GM12891 (cell line): ENCODE results near the gene SF1.

Experiments
- DNase-seq: peaks from one replicate; pipeline ENCODE4 v3.0.0; 2011; ENCODE audit warnings: low spot score; ENCODE audit not compliant: insufficient read length
- FAIRE-seq: peaks from 2 replicates; lab custom pipeline; 2011; peaks lifted over from hg19 to GRCh38; lab: Jason Lieb, UNC
- PAX5 ChIP-seq: IDR thresholded peaks from 2 replicates; pipeline ENCODE4 v1.6.1; 2011; ENCODE audit warnings: low read length, moderate library complexity, mild to moderate bottlenecking; ENCODE audit not compliant: insufficient read depth, severe bottlenecking
- POLR2A ChIP-seq: IDR thresholded peaks from 2 replicates; pipeline ENCODE4 v1.6.1; 2011; ENCODE audit warnings: low read depth, low read length, control low read depth
- POLR2AphosphoS5 ChIP-seq: IDR thresholded peaks from 2 replicates; pipeline ENCODE4 v1.6.1; 2011; ENCODE audit warnings: low read depth, low read length, control low read depth
- POU2F2 ChIP-seq: IDR thresholded peaks from 2 replicates; pipeline ENCODE4 v1.6.1; 2011; ENCODE audit warnings: low read depth, mild to moderate bottlenecking, control low read depth, low read length, moderate library complexity
- SPI1 ChIP-seq: IDR thresholded peaks from 2 replicates; pipeline ENCODE4 v1.6.1; 2011; ENCODE audit warnings: low read depth, low read length, control low read depth
- TAF1 ChIP-seq: IDR thresholded peaks from 2 replicates; pipeline ENCODE4 v1.6.1; 2011; ENCODE audit warnings: low read depth, low read length, control low read depth

Gene SF1

DNA sequence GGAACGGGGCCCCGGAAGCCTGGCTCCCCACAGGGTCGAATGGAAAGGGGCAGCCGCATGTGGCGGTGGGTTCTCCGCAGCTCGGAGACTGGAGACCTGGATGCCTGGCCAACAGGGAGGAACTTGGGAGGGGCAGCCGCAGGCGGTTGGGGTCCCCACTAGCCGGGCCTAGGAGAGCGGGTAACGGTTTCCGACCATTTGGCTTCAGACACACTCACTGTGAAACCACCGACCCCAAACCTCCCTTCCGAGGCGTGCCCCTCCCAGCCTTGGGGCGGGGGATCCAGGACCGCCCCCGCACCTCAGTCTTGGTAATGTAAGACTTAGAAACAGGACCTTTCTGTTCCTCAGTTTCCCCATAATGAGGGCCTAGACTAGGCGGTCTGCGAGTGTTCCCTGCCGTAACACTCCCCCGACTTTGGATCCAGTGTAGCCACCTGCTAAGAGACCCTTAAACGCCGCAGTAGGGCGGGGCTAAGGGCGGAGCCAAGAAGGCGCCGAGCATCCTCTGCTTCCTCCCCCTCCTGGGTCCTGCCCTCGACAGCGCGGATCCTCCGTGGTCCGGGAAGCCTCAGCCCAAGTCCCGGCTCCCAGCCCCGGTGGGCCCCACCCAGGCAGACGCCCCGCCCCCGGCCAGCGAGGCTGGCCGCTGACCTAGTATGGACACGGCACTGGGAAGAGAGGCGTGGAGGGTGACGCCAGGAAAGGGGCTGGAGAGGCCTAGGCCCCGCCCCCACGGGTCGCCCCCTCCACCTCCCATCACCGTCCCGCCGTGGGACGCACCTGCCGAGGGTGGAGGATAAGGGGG, 32.6 kb downstream of the SF1 start:
- peak; percentile 83 for FAIRE-seq
- TF ChIP-seq POU2F2: no peak
- TF ChIP-seq POLR2AphosphoS5: no peak
- TF ChIP-seq SPI1: no peak
- no peak for TF ChIP-seq TAF1

DNA sequence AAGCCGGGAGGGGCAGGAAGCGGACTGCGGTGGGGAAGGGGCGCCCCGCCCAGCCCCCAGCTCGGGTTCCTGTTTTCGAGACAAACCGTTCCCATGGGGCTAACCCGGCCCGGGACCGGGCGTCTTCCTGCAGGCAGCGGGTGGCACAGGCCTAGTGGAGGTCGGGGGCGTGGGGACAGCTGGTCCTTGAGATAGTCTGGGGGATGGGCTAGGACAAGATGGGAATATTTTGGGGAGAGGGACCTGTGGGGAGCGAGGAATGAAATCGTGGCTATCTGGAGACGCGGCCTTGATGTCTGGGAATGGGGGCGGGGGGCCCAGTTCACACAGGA, 33.2 kb downstream of the SF1 start:
- TF ChIP-seq SPI1: peak; percentile 51; the same call in 1 of the 2 replicates
- TF ChIP-seq POLR2A: no peak
- no peak for FAIRE-seq
- peak; percentile 72 for DNase-seq

More for the DNA sequence above, 32.6 kb downstream of the SF1 start:
- DNase-seq: peak; percentile 82

DNA sequence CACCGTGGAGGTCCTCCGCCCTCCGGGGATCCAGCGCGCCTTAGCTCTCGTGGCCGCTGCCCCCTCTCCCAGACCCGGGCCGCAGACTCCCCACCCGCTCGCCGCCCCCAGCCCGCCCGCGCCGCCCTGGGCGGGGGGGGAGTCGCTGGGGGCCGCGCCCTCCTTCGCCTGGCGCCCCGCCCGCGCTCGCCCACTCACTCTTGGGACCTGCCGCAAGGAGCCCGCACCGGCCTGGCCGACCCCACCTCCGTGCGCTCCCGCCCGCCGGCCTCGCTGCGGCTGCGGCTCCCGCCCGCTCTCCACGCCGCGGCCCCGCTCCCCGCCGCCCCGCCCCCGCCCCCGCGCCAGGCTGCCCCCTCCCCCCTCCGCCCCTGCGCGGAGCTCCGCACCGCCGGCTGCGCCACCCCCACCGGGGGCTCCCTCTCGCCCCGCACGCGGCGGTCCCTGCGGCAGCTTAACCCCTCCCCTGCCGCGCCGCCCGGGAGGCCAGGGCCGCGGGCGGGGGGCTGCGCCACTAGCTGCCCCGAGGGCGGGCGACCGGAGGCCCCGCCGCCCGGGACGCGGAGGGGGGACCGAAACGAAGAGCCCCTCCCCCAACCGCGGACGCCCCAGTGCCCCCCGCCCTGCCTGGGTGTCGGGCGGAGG, 33.7 kb downstream of the SF1 start:
- FAIRE-seq (no peak), DNase-seq (no peak)
- TF ChIP-seq POU2F2 (no peak), TAF1 (no peak), PAX5 (no peak), SPI1 (no peak), POLR2AphosphoS5 (no peak), POLR2A (no peak)

DNA sequence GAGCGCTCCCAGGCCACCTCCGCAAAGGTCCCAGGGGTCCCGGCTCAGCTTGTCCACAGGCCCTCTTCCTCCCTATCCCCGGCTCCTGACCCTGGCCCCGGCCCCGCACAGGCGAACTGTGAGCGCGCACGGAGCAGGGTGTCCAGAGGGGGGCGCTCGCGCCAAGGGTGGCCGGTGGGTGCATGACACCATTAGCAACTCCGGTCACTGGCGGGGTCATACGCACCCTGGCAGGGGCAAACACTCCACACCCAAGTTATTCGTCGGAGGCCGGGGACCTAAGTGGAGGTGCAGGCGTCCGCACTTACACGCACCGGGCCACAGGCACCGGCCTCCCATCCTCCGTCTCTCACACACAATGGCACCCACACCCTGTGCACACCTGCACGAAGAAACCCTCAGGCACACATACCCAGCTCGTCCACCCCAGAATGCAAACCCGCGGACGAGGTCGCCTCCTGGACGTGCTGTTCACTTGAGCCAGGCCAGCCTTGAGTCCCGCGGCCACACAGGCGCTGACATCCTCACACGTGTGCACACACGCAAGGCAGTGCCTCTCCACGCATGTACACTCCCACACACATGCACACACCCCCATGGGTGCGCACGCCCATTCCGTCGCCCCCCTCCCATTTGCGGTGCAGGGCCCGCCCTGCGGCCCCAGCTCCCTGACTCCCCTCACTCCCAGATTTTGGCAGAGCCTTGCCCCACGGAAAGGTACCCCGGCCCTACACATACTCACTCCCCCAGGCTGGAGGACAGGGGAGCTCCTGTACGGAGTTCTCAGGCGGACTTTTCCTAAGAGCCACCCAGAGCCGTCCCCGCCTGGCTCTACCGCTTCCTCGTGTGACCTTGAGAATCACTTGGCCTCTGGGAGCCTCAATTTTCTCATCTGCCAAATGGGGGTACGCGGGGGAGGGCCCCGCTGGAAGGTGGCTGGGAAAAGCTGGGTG, 34.5 kb downstream of the SF1 start, which contains the start of gene RASGRP2:
TSS of gene RASGRP2 (minus strand) at position 552 of the 953 bp plus-strand sequence. CDS start 1,276 bp downstream, outside the sequence.
- FAIRE-seq (peak; percentile 91), DNase-seq (peak; percentile 73)
- no peak for TF ChIP-seq TAF1
- no peak for TF ChIP-seq POLR2AphosphoS5
- TF ChIP-seq POU2F2: no peak
- TF ChIP-seq SPI1: no peak
- no peak for TF ChIP-seq POLR2A
- TF ChIP-seq PAX5: no peak

DNA sequence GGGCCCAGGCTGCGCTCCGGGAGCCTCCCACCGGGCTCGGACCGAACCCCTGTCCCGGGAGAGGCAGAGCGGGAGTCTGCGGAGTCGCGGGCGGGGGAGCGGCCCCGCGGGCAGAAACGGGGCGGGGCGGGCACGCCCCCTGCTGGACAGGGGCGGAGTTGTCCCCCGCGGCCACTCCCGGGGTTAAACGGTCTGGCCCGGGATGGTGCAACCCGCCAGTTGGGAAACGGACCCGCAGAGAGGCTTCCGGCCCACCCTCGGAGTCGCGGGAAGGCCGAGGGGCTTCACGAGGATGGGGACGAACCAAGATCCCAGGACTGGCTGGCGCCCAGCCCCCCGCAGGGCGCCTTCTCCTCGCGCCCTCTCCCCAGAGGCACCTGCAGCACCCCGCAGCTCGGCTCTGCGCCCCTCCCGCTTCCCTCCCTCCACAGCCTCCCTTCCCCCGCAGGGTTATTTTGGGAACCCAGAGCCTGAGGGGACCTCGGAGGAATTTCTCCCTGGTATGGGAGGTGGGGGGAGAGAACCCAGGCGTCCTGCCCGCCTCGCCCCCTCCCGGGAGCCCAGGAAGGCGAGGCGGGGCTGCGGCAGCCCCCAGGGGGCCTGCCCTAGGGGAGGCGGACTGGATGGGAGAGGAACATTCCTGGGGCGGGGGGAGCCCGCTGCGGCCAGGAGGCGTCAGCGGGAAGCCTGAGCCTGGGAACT, 35.3 kb downstream of the SF1 start:
- DNase-seq (peak; percentile 96), FAIRE-seq (peak; percentile 91)
- TF ChIP-seq SPI1 (no peak), POLR2AphosphoS5 (no peak), POLR2A (no peak), TAF1 (no peak), POU2F2 (no peak), PAX5 (no peak)

DNA sequence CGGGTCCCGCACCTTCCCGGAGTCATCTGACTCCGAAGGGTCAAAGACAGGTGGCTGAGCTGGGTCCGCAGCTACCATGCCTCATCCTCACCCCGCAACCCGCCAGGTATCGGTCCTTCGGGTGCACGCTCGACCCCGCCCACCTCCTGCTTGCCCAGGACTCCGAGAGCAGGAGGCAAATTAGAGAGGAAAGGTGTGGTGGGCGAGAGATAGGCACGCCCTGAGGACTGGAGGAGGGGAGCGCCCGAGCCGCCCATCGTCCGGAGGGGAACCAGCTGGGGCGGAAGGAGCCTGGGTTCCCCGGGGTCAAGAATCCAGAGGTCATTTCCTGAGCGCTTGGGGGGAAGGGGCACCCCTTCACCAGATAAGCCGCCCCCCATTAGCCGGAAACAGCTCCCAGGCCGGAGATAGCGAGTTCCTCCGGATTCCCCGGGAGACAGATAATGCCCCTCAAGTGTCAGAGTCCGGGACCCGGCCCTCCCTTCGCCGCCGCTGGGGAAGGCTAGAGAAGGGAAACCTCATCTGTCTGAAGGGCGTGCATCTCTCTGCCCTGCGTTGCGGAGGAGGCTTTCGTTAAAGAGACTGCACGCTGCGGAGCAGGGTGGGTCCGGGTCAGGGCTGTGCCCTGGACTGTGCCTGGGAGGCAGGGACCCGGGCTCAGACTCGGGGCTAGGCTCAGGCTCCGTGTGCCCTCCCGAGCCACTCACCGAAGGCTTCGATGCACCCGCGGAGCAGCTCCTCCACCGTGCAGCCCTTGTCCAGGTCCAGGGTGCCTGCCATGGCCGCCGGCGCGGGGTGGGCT, 36.1 kb downstream of the SF1 start:
- peak; percentile 40 for FAIRE-seq
- no peak for TF ChIP-seq TAF1
- no peak for TF ChIP-seq SPI1
- TF ChIP-seq POU2F2: no peak
- no peak for TF ChIP-seq POLR2A
- no peak for TF ChIP-seq POLR2AphosphoS5
- no peak for TF ChIP-seq PAX5
- DNase-seq: peak; percentile 72

DNA sequence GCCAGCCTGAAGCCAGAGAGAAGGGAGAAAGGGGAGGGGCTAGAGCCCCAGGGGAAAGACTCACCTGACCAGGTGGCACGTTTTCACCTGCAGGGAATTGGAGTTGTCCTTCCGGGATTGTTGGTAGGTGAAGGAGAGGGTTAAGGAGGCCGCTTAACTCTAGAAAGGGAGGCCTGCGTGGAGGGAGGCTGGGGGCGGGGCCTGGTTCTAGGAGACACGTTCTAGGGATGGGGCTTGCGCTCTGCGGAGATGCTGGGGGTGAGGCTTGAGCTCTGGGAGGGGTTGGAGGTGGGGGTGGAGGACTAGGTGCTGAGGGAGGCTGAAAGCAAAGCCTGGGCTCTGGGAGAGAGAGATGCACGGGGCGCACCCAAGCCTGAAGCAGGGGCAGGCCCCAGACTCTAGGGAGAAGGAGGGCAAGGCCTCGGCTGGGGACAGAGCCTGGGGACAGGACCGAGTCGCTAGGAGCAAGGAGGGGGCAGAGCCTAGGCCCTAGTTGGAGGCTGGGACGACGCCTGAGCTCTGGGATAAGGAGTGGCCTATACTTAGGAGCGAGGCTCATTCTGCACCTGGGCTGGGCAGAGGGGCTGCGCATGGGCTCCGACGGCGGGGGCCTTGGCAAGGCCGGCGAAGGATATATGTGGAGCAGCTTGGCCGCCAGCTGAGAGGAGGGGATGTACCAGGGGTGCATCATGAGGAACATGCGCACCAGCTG, 36.8 kb downstream of the SF1 start:
- no peak for FAIRE-seq
- TF ChIP-seq POLR2A (no peak), POLR2AphosphoS5 (no peak), PAX5 (no peak)
- no peak for DNase-seq

DNA sequence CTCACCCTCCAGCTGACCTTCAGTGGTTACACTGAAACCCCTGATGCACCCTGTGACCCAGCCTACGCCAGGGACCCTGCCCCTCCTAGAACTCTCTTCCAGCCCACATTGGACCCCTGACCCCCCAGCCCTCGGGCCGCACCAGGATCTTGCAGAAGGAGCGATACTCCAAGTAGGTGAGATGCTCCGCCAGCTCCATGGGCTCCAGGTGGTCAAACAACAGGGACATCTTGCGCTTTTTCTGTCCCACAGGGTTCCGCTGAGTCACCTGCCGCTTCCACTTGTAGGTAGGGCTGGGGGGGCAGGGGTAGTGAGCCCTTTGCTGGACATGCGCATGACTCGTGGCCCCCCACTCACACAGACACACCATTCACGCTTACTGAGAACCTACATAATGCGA, 38.5 kb downstream of the SF1 start:
- FAIRE-seq (no peak), DNase-seq (no peak)
- no peak for TF ChIP-seq TAF1
- TF ChIP-seq POLR2A: no peak
- no peak for TF ChIP-seq SPI1
- no peak for TF ChIP-seq PAX5
- no peak for TF ChIP-seq POU2F2
- no peak for TF ChIP-seq POLR2AphosphoS5
